ENCODE results near the gene PDE6B.
"Not testable (repeated sequence)": the region's sequence is repeated elsewhere in the genome, so short reads cannot be mapped to it uniquely, and the experiment has no call there.

PDE6B gene

GRCh38 chr4:687048-687970 is 61.9 kb downstream of the PDE6B start:
- DNase-seq = no peak

GRCh38 chr4:687971-688853 is 62.8 kb downstream of the PDE6B start:
- DNase-seq = no peak

- no peak for DNase-seq
Measured at GRCh38 chr4:688854-689681, 63.7 kb downstream of the PDE6B start, which contains the start of gene SLC49A3. TSS of gene SLC49A3 (minus strand) at chr4:689151. CDS start at chr4:689127, 24 bp downstream.

DNA sequence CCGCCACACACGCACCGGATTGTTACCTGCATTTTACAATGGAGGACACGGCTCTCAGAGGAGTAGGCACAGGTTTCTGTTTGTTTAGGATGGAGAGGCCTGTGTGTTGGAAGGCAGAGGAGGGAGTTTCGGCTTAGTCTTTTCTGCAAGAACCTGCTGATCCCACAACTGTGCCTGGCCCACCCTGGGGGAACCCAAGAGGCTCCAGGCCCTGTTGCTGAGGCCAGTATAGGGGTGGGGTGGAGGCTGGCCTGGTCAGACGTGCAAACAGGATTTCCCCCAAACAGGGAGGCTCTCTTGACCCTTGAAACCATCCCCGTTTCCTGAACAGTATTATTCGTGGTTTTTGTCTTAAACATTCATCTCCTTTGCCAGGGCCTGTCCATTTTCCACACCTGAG is 64.3 kb downstream of the PDE6B start:
- DNase-seq = no peak

GRCh38 chr4:692771-693554 is 67.6 kb downstream of the PDE6B start:
- no peak for DNase-seq

DNA sequence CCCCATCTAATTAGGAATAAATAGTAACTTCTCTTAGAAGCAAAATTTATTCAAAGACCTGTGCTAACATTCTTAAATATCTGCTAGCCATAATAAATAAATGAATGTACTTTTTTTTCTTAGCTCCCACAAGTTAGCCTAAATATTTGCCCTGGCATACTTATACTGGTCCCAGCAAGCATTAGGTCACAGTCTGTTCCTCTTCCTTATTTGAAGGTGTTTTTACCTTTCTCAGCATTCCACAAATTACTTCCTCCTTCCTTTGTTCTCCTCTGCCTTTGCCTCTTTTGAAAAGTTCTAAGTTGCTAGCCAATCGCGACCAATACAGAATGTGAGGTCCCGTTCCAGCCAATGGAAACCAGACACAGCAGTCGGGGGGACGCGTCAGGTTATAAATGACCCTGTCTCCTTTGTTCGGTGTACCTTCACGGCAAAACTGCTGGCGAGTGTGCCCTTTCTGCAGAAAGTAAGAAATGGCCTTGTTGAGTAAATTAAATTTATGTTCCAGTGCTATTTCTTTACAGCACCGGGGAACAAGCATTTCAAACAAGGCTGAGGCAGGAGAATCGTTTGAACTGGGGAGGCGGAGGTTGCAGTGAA is 69.1 kb downstream of the PDE6B start:
- DNase-seq = not testable (repeated sequence)

DNA sequence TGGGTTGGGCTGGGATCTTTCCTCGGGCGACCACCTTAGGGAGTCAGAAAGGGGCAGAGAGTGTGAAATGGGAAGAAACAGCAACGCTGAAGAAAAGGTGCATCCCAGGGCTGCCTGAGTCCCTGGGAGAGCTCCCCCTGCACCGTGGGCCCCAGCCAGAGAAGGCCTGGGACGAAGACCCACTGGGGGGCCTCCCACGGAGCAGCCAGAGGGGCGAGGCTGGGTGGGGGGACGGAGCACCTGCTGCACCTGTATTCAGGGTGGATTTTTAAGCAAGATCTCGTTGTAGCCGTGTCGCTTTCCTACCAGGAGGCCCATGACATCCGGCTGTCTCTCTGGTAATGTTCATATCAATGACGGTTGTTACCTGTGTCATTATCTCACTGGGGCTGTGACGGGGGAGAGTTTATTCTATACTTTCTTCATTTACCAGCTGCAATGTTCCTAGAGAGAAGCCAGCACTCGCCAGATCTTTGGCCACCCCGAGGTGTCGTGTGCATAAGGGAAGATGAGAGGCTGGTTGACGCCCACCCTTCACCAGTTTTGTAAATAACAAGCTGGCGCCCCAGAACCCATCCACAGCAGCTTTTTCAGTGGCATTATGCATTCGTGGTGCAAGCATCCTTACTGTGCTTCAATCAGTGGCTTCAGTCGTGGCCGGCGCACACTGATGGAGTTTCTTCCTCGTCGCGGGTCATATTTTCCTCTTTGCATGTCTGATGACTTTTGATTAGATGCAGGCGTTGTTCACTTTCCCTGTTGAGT is 74.6 kb downstream of the PDE6B start:
- no peak for DNase-seq

- no peak for DNase-seq
Measured at GRCh38 chr4:700587-701264, 75.4 kb downstream of the PDE6B start.

DNA sequence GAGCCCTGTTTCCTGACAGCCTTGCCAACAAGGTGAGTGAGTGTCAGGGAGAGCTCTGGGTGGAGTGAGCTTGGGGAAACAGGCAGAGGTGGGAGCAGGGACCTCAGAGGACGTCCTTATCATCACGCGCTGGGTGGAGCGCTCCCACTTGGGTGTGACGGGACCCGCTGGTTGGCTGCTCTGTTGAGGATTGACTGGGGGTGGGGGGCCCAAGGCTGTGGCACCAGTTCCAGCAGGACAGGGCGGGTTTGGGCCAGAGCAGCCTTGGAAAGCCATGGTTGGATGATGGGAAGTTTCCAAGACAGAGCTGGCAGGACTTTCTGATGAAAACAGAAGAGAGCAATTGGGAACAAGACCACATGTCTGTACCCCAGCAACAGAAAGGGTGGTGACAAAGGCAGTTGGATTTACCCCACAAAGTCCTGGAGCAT is 77.3 kb downstream of the PDE6B start:
- no peak for DNase-seq

DNA sequence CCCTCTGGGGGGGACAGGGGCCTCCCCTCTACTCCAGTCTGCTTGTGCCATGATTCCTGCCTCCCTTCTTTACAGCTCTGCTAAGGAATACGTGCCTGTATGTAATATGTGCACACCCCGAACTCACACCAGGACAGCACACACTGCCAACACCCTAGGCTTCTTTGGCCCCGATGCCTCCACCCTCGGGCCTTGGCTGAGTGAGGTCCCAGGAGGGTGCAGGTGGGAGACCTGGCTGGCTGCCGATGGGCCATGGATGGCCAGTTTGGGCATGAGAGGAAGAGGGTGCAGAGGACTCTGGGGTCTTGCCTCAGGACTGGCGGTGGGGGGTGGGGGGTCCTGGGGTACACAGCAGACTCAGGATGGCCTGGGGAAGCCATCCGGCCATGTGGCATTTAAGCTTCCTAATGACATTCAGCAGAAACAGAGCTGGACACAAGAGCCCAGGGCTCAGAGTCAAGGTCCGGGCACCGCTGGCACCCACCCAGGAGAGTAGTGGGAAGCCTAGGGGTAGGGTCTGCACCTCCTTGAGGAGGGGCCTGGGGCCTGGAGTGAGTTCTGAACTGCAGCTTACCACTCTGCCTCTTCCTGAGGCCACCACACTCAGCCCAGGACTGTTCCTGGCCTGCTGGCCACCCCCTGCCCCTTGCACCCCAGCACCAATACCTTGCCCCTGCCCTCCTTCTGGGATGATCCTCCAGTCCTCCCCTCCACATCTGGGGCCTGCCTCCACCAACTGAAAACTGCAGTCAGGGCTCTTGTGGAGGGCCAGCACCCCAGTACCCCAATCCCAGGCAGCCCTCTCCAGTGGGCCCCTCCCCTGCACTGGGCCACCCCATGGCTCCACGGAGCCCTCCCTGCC is 78.2 kb downstream of the PDE6B start:
- DNase-seq = no peak

DNA sequence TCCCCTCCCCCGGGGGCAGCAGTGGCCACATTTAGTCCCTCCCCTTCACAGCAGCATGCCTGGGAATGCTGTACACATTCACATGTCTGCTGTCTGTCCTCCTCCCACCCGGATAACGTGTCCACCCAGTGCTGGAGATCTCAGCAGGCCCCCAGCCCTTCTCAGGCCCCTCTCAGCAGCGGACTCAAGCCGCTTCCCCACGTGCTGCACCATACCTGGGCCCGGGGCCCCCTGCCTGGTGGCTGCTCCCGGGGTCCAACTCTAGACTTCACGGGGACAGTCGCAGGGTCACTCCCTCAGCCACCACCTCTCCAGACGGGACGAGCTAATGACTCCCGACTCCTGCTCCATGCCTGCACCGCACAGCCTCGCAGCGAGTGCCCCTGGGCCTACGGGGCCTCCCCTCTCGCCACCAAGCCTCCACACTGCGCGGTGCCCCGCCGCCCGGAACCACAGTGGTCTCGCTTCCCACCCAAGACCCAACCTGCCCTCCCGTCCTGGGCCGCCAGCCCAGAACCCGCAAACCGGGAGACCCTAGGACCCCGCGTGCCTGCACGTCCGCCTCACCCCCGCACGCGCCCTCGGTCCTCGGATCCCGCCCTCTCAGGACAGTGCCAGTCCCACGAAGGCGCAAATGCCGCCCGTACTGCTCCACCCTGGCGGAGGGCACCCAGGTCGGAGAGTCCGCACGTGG is 79.0 kb downstream of the PDE6B start:
- no peak for DNase-seq

DNA sequence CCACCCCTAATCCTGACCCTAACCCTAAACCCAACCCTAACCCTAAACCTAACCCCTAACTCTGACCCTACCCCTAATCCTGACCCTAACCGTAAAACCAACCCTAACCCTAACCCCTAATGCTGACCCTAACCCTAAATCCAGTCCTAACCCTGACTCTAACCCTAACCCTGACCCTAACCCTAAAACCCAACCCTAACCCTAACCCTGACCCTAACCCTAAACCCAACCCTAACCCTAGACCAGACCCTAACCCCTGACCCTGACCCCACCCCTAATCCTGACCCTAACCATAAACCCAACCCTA is 79.6 kb downstream of the PDE6B start:
- DNase-seq = no peak

- DNase-seq = peak; percentile 66
Measured at GRCh38 chr4:705278-706082, 80.1 kb downstream of the PDE6B start, which contains the start of gene PCGF3. TSS of gene PCGF3 (plus strand) at chr4:705832. CDS start at chr4:733681, 27,849 bp downstream.

GRCh38 chr4:706083-706633 is 80.8 kb downstream of the PDE6B start:
- DNase-seq = not testable (repeated sequence)

DNA sequence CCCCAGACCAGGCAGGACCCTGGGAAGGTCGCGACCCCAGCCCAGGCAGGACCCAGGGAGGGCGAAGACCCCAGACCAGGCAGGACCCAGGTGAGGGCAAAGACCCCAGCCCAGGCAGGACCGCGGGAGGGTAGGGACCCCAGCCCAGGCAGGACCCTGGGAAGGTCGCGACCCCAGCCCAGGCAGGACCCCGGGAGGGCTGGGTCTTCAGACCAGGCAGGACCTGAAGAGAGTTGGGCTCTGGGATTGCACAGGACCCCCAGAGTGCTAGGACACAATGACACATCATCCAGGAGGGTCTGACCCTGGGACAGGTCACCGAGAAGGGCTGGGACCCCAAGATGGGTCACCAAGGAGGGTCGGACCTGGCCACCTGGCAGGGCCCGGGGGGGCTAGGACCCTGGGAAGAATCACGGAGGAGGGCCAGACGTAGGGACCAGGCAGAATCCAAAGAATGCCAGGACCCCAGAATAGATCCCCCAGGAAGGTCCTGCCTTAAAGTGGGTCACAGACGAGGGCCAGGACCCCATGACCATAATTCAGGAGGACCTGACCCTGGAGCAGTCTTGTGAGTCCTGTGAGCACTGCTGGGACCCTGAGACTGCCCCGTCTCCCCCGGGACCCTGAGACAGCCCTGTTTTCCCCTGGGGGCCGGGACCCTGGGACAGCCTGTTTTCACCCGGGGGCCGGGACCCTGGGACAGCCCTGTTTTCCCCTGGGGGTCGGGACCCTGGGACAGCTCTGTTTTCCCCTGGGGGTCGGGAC is 81.6 kb downstream of the PDE6B start:
- DNase-seq = no peak

- DNase-seq = no peak
Measured at GRCh38 chr4:707929-708630, 82.7 kb downstream of the PDE6B start.
